ENCODE results near the gene COL13A1. TPM values are rescaled to one million over a fixed set of nuclear protein-coding genes. Genes with fewer than 3 reads are reported as not detected.

Gene COL13A1
- total RNA-seq, 4 donors from 2014 or later: 1.2 to 4.2 (median 2.6) TPM

- intact Hi-C loops (cut with DNase I): no loop called here
- no peak for DNase-seq (ENCODE audit: extremely low spot score)
Observed at GRCh38 chr10:69872323-69872722, 70.6 kb downstream of the COL13A1 start.

GRCh38 chr10:69873135-69873639, 71.5 kb downstream of the COL13A1 start:
- Histone ChIP-seq H3K36me3 (no peaks in the 10 kb centered on the region), H3K9me3 (no peaks in the 10 kb centered on the region), H3K4me3 (no peak overlapping the region), H3K4me1 (peaks cover 0 to 14% (median 3%) of the 10 kb centered on the region in 4 donors), H3K27me3 (no peaks in the 10 kb centered on the region), H3K27ac (replicated peaks in 1 of 4) (no peak overlapping the region)
- no peak for TF ChIP-seq CTCF (IDR thresholded peaks at IDR 0.05)
- no peak for TF ChIP-seq EP300 (IDR thresholded peaks at IDR 0.05)
- TF ChIP-seq POLR2A (IDR thresholded peaks at IDR 0.05; ENCODE audit: low read depth): no peak
- TF ChIP-seq POLR2AphosphoS5 (IDR thresholded peaks at IDR 0.05): no peak
- 93% methylated on average over 4 of the region's 4 CpGs for WGBS
- DNase-seq (ENCODE audit: extremely low spot score): no peak
- intact Hi-C loops (cut with DNase I): no loop called here

More at GRCh38 chr10:69872323-69872722, 70.6 kb downstream of the COL13A1 start:
- TF ChIP-seq POLR2A (IDR thresholded peaks at IDR 0.05; ENCODE audit: low read depth): no peak
- no peak for TF ChIP-seq EP300 (IDR thresholded peaks at IDR 0.05)
- TF ChIP-seq CTCF (IDR thresholded peaks at IDR 0.05): no peak
- TF ChIP-seq POLR2AphosphoS5 (IDR thresholded peaks at IDR 0.05): no peak
- Histone ChIP-seq H3K4me1 (peaks cover 0 to 11% (median 5%) of the 10 kb centered on the region in 4 donors), H3K36me3 (no peaks in the 10 kb centered on the region), H3K27me3 (no peaks in the 10 kb centered on the region), H3K9me3 (no peaks in the 10 kb centered on the region), H3K4me3 (no peak overlapping the region), H3K27ac (replicated peaks in 1 of 4) (no peak overlapping the region)
- WGBS: 88% methylated on average over 2 of the region's 2 CpGs

- intact Hi-C loops (cut with DNase I): no loop called here
- no peaks in the 10 kb centered on the region for H3K9me3 ChIP-seq
- TF ChIP-seq EP300 (IDR thresholded peaks at IDR 0.05): no peak
- H3K36me3 ChIP-seq: no peaks in the 10 kb centered on the region
- peaks cover 0 to 14% (median 6%) of the 10 kb centered on the region in 4 donors for H3K4me1 ChIP-seq
- no peak overlapping the region for H3K4me3 ChIP-seq
- DNase-seq (ENCODE audit: extremely low spot score): no peak
- WGBS: 61% methylated on average over 6 of the region's 6 CpGs
- H3K27me3 ChIP-seq: no peaks in the 10 kb centered on the region
- H3K27ac ChIP-seq (replicated peaks in 1 of 4): no peak overlapping the region
Observed at GRCh38 chr10:69874449-69874848, 72.7 kb downstream of the COL13A1 start.

GRCh38 chr10:69875856-69876255, 74.2 kb downstream of the COL13A1 start:
- WGBS: 98% methylated on average over 4 of the region's 4 CpGs
- Histone ChIP-seq H3K4me1 (peaks cover 0 to 24% (median 18%) of the 10 kb centered on the region in 4 donors), H3K4me3 (no peak overlapping the region), H3K27me3 (no peaks in the 10 kb centered on the region), H3K27ac (replicated peaks in 1 of 4) (no peak overlapping the region), H3K9me3 (no peaks in the 10 kb centered on the region), H3K36me3 (no peaks in the 10 kb centered on the region)
- no peak for TF ChIP-seq POLR2AphosphoS5 (IDR thresholded peaks at IDR 0.05)
- TF ChIP-seq POLR2A (IDR thresholded peaks at IDR 0.05; ENCODE audit: low read depth): no peak
- TF ChIP-seq EP300 (IDR thresholded peaks at IDR 0.05): no peak
- TF ChIP-seq CTCF (IDR thresholded peaks at IDR 0.05): no peak
- intact Hi-C loops (cut with DNase I): no loop called here
- DNase-seq (ENCODE audit: extremely low spot score): no peak

- no peak overlapping the region for H3K27ac ChIP-seq (replicated peaks in 1 of 4)
- peaks cover 0 to 24% (median 18%) of the 10 kb centered on the region in 4 donors for H3K4me1 ChIP-seq
- no peak for DNase-seq (ENCODE audit: extremely low spot score)
- intact Hi-C loops (cut with DNase I): no loop called here
- H3K36me3 ChIP-seq: no peaks in the 10 kb centered on the region
- no peaks in the 10 kb centered on the region for H3K27me3 ChIP-seq
- H3K9me3 ChIP-seq: no peaks in the 10 kb centered on the region
- 95% methylated on average over 8 of the region's 8 CpGs for WGBS
- no peak overlapping the region for H3K4me3 ChIP-seq
- TF ChIP-seq POLR2A (IDR thresholded peaks at IDR 0.05; ENCODE audit: low read depth): no peak
- TF ChIP-seq POLR2AphosphoS5 (IDR thresholded peaks at IDR 0.05): no peak
- no peak for TF ChIP-seq CTCF (IDR thresholded peaks at IDR 0.05)
- TF ChIP-seq EP300 (IDR thresholded peaks at IDR 0.05): no peak
Observed at GRCh38 chr10:69876286-69876685, 74.6 kb downstream of the COL13A1 start.
